Activated naive CD4-positive, alpha-beta T cell treated with anti-CD3 and anti-CD28 coated beads, Interleukin-2, amount 10 ng/mL, durations not matched to agents 7 days and 5 days (primary cell): ENCODE measurements around the gene RESF1.

Experiments
- CTCF ChIA-PET: fragments of 350-600 bp; sonication (Branson Sonifier 250); formaldehyde crosslinking; loops from one replicate; lab custom pipeline; 2021; ENCODE audit warnings: antibody characterized with exemption; lab: Charles Lee
- DNase-seq: peaks from one replicate; pipeline ENCODE4 v3.0.0-alpha.2; 2020
- H3K27ac Mint-ChIP-seq: one replicate; pipeline ENCODE4 v1.8.0; 2021; ENCODE audit warnings: mild to moderate bottlenecking, moderate library complexity, mixed read lengths
- H3K27me3 Mint-ChIP-seq: one replicate; pipeline ENCODE4 v1.8.0; 2021; ENCODE audit warnings: mild to moderate bottlenecking, mixed read lengths
- H3K36me3 Mint-ChIP-seq: one replicate; pipeline ENCODE4 v1.8.0; 2021; ENCODE audit warnings: mixed read lengths
- H3K4me1 Mint-ChIP-seq: one replicate; pipeline ENCODE4 v1.8.0; 2021; ENCODE audit warnings: mixed read lengths
- H3K4me3 Mint-ChIP-seq: one replicate; pipeline ENCODE4 v1.8.0; 2021; ENCODE audit warnings: mild to moderate bottlenecking, moderate library complexity, mixed read lengths
- H3K9me3 Mint-ChIP-seq: one replicate; pipeline ENCODE4 v1.8.0; 2021; ENCODE audit warnings: mixed read lengths

Gene RESF1

DNA sequence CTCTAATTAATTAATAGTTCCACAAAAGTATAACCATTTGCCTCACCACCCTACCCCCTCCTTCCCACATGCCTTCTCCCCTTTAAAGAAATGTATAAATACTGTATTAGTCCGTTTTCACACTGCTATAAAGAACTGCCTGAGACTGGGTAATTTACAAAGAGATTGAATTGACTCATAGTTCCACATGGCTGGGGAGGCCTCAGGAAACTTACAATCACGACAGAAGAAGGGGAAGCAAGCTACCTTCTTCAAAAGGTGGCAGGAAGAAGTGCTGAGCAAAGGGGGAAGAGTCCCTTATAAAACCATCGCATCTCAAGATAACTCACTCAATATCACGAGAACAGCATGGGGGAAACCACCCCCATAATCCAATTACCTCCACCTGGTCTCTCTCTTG is 8.2 kb upstream of the RESF1 start:
- CTCF ChIA-PET: no interaction called here
- DNase-seq: no peak
- Mint-ChIP-seq H3K27me3 (no peaks in the 10 kb centered on the region), H3K36me3 (peaks cover 36% of the 10 kb centered on the region), H3K9me3 (peaks cover 49% of the 10 kb centered on the region), H3K4me3 (no peak overlapping the region), H3K4me1 (peaks cover 16% of the 10 kb centered on the region), H3K27ac (peak overlapping the region; percentile 49)

- Mint-ChIP-seq H3K4me3 (no peak overlapping the region), H3K9me3 (peaks cover 52% of the 10 kb centered on the region), H3K27me3 (no peaks in the 10 kb centered on the region), H3K27ac (no peak overlapping the region), H3K4me1 (peaks cover 22% of the 10 kb centered on the region), H3K36me3 (peaks cover 41% of the 10 kb centered on the region)
- no peak for DNase-seq
- CTCF ChIA-PET: no interaction called here
Measured at GRCh38 chr12:31951939-31952338, 7.3 kb upstream of the RESF1 start.

DNA sequence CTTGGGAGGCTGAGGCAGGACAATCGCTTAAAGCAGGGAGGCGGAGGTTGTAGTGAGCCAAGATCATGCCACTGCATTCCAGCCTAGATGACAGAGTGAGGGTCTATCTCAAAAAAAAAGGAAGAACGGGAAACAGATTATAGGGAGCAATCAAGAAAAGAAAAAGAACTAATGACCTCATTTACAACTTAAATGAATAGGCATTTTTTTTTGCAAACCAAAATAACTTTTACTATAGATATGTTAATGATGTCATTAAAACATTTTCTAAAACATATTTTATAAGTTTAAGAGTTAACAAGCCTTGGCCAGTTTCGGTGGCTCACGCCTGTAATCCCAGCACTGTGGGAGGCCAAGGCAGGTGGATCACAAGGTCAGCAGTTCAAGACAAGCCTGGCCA is 6.8 kb upstream of the RESF1 start:
- H3K27ac Mint-ChIP-seq: no peak overlapping the region
- H3K4me1 Mint-ChIP-seq: peaks cover 26% of the 10 kb centered on the region
- H3K36me3 Mint-ChIP-seq: peaks cover 41% of the 10 kb centered on the region

GRCh38 chr12:31954925-31955858 is 4.0 kb upstream of the RESF1 start:
- CTCF ChIA-PET: no interaction called here
- no peak for DNase-seq
- peaks cover 34% of the 10 kb centered on the region for H3K9me3 Mint-ChIP-seq
- H3K36me3 Mint-ChIP-seq: peaks cover 35% of the 10 kb centered on the region
- H3K4me3 Mint-ChIP-seq: no peak overlapping the region
- peak overlapping the region; percentile 52 for H3K27ac Mint-ChIP-seq
- H3K27me3 Mint-ChIP-seq: no peaks in the 10 kb centered on the region
- H3K4me1 Mint-ChIP-seq: peaks cover 39% of the 10 kb centered on the region

More for the DNA sequence above, 6.8 kb upstream of the RESF1 start:
- peaks cover 52% of the 10 kb centered on the region for H3K9me3 Mint-ChIP-seq
- no peak for DNase-seq
- CTCF ChIA-PET: no interaction called here
- no peak overlapping the region for H3K4me3 Mint-ChIP-seq
- H3K27me3 Mint-ChIP-seq: no peaks in the 10 kb centered on the region

GRCh38 chr12:31958569-31959160 is 550 bp upstream of the RESF1 start:
- H3K4me1 Mint-ChIP-seq: peaks cover 61% of the 10 kb centered on the region
- peak overlapping the region; percentile 88 for H3K4me3 Mint-ChIP-seq
- H3K36me3 Mint-ChIP-seq: peaks cover 59% of the 10 kb centered on the region
- H3K27me3 Mint-ChIP-seq: no peaks in the 10 kb centered on the region
- DNase-seq: no peak
- peaks cover 22% of the 10 kb centered on the region for H3K9me3 Mint-ChIP-seq
- H3K27ac Mint-ChIP-seq: peak overlapping the region; percentile 97
- CTCF ChIA-PET: interaction anchor here (1.6 kb wide), 1 partner anchor 62 kb away, joined by 6 read pairs; no protein-coding TSS in a partner anchor

DNA sequence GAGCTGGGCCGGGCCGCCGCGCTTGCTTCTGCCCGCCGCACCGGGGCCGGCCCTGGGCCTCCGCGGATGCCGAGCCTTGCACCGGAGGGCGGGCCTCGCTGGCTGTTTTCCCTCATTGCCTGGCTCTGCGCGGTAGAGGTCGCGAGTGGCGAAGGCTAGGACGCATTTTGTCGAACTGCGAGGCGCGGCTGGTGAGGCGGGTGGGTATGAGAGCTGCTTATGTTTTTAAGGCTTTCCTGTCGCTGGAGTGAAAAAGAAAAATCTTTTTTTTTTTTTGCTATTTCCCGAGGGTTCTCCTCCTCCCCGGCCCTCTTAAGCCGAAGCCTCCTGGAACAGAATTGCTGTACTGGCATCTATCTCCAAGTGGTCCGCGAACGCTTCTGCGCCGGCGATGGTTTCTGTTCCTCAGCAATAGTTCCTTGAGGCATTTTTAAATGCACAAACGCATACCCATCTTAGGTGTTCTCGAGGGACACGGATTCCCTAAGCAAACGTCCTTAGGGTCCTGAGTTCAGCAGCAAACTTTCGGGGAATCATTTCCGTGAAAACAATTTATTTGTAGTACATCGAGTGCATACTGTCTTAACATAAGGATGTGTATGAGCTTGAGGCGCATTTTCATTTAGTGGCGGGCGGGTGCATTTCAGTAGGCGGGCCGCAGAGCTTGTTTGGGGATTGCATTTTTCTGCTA is 631 bp downstream of the RESF1 start:
- peak overlapping the region; percentile 99 for H3K27ac Mint-ChIP-seq
- CTCF ChIA-PET: interaction anchor here (1.0 to 1.6 kb wide), 3 partner anchors 63 to 341 kb away, joined by 4 to 6 read pairs (median 5); no protein-coding TSS in a partner anchor
- peaks cover 68% of the 10 kb centered on the region for H3K36me3 Mint-ChIP-seq
- H3K4me3 Mint-ChIP-seq: peak overlapping the region; percentile 96
- H3K4me1 Mint-ChIP-seq: peaks cover 70% of the 10 kb centered on the region
- peaks cover 32% of the 10 kb centered on the region for H3K9me3 Mint-ChIP-seq
- DNase-seq: peak; percentile 82
- no peaks in the 10 kb centered on the region for H3K27me3 Mint-ChIP-seq

DNA sequence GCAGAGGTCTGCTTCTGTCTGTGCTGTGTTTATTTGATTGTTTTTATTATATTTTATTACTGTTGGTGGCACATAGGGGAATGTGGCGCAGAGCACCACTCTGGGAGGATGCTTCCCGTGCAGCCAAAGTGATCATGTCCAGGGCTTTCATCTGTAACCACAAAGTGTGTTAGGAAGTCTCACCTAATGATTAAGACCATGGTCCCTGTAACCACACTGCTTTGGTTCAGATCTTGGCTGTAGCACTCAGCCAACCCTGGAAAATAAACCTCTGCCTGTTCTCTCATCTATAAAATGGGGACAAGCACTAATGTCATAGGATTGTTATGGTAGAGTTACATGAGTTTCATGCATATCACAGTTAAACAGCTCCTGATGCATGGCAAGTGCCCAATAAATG is 1.9 kb downstream of the RESF1 start:
- Mint-ChIP-seq H3K36me3 (peaks cover 74% of the 10 kb centered on the region), H3K27me3 (no peaks in the 10 kb centered on the region), H3K9me3 (peaks cover 29% of the 10 kb centered on the region), H3K27ac (peak overlapping the region; percentile 99), H3K4me1 (peaks cover 73% of the 10 kb centered on the region), H3K4me3 (peak overlapping the region; percentile 96)
- no peak for DNase-seq
- CTCF ChIA-PET: interaction anchor here (0.8 to 1.2 kb wide), 3 partner anchors 65 to 351 kb away, joined by 4 to 6 read pairs (median 5); no protein-coding TSS in a partner anchor

DNA sequence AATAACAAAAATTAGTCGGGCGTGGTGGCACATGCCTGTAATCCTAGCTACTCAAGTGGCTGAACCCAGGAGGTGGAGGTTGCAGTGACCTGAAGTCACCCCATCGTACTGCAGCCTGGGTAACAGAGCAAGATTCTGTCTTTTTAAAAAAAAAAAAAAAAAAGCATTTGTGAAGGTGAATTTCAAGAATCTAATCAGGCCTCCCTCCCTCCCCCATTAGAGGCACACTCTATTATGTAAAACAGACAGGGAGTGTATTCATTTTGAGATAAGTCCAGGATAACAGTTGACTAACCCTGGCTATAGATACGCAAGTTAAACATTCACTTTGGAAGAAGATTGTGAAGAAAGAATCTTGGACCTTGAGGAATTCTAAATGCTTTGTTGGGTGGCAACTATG is 2.9 kb downstream of the RESF1 start:
- peaks cover 79% of the 10 kb centered on the region for H3K36me3 Mint-ChIP-seq

GRCh38 chr12:31964280-31964679 is 5.1 kb downstream of the RESF1 start:
- Mint-ChIP-seq H3K36me3 (peaks cover 88% of the 10 kb centered on the region), H3K27me3 (no peaks in the 10 kb centered on the region), H3K9me3 (peaks cover 32% of the 10 kb centered on the region), H3K27ac (peak overlapping the region; percentile 56), H3K4me3 (peak overlapping the region; percentile 35), H3K4me1 (peaks cover 76% of the 10 kb centered on the region)
- CTCF ChIA-PET: interaction anchor here (1.3 kb wide), 1 partner anchor 11 kb away, joined by 3 read pairs; no protein-coding TSS in a partner anchor
- DNase-seq: no peak

More for the DNA sequence above, 2.9 kb downstream of the RESF1 start:
- H3K27me3 Mint-ChIP-seq: no peaks in the 10 kb centered on the region
- peaks cover 76% of the 10 kb centered on the region for H3K4me1 Mint-ChIP-seq
- peaks cover 29% of the 10 kb centered on the region for H3K9me3 Mint-ChIP-seq
- peak overlapping the region; percentile 99 for H3K27ac Mint-ChIP-seq
- H3K4me3 Mint-ChIP-seq: peak overlapping the region; percentile 96
- DNase-seq: no peak
- CTCF ChIA-PET: interaction anchor here (0.7 kb wide), 1 partner anchor 233 kb away, joined by 3 read pairs; the partner anchor contains the start of gene AMN1

DNA sequence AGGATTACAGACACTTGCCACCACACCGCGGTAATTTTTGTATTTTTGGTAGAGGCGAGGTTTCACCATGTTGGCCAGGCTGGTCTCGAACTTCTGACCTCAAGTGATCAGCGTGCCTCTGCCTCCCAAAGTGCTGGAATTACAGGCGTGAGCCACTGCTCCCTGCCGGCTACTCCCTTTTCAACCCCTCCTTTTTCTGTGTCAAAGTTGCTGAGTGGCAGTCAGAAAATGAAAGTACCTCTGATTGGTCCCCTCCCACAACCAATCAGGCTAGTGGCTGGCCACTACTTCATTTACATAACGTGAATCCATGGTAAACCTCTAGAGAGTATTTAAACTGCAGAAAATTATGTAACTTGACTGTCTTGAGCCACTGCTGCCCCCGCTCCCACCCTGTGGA is 5.9 kb downstream of the RESF1 start:
- H3K9me3 Mint-ChIP-seq: peaks cover 32% of the 10 kb centered on the region
- H3K27ac Mint-ChIP-seq: peak overlapping the region; percentile 85
- CTCF ChIA-PET: interaction anchor here (0.7 to 1.3 kb wide), 2 partner anchors 10 to 103 kb away, joined by 3 to 4 read pairs; no protein-coding TSS in a partner anchor
- peak; percentile 26 for DNase-seq
- H3K4me3 Mint-ChIP-seq: peak overlapping the region; percentile 35
- peaks cover 80% of the 10 kb centered on the region for H3K4me1 Mint-ChIP-seq
- H3K36me3 Mint-ChIP-seq: peaks cover 93% of the 10 kb centered on the region
- H3K27me3 Mint-ChIP-seq: no peaks in the 10 kb centered on the region

DNA sequence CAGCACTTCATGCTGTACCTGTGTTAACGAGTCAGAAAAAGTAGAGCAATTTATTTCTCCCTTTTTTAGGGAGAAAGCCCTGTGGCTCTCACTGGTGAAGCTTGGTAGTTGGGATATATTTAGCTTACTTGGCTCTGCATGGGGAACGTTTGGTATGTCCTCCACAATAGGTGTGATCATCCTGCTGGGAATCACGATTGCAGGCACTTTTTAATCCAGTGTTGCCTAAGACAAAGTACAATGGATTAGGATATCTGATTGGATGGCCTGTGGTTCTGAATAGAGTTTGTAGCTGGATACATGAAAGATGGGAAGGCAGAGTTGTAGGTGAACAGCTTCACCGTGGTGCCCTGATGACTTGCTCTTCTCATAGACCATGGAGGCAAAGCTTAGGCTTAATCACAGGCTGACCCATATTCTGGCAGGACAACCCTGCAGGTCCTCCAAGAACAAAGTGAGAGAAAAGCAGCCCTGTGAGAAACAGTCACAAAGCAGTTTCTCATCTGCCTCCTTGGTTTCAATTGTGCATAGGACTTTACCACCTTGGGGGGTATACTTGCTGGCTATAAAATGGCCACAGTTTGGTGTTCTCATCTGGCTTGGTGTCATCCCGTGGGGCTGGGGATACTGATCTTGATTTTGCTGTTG is 7.5 kb downstream of the RESF1 start:
- CTCF ChIA-PET: interaction anchor here (0.9 to 1.5 kb wide), 2 partner anchors 93 to 284 kb away, joined by 3 to 4 read pairs; no protein-coding TSS in a partner anchor
- Mint-ChIP-seq H3K27ac (peak overlapping the region; percentile 85), H3K27me3 (no peaks in the 10 kb centered on the region)

DNA sequence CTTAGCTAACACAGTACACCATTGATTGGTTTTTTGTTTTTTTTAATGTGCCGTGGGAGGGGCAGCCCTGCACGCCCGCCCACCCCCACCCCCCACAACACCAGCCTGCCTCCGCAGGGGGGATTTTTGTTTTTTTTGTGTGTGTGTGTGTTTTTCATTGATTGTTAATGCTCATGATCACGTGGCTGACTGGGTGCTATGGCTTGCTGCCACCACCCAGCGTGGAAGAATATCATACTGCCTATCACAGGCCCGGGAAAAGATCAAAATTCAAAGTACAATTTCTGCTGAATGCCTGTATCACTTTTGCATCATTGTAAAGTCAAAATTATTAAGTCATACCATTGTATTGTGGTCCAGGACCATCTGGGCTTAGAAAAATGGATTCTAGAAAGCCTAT is 8.3 kb downstream of the RESF1 start:
- H3K36me3 Mint-ChIP-seq: peaks cover 92% of the 10 kb centered on the region
- H3K27me3 Mint-ChIP-seq: no peaks in the 10 kb centered on the region
- H3K27ac Mint-ChIP-seq: peak overlapping the region; percentile 81
- CTCF ChIA-PET: no interaction called here
- H3K4me1 Mint-ChIP-seq: peaks cover 72% of the 10 kb centered on the region
- peaks cover 50% of the 10 kb centered on the region for H3K9me3 Mint-ChIP-seq
- DNase-seq: no peak
- peak overlapping the region; percentile 50 for H3K4me3 Mint-ChIP-seq

More for the DNA sequence above, 7.5 kb downstream of the RESF1 start:
- H3K9me3 Mint-ChIP-seq: peaks cover 47% of the 10 kb centered on the region
- no peak for DNase-seq
- peaks cover 93% of the 10 kb centered on the region for H3K36me3 Mint-ChIP-seq
- H3K4me3 Mint-ChIP-seq: peak overlapping the region; percentile 43
- H3K4me1 Mint-ChIP-seq: peaks cover 79% of the 10 kb centered on the region

- Mint-ChIP-seq H3K36me3 (peaks cover 93% of the 10 kb centered on the region), H3K4me1 (peaks cover 46% of the 10 kb centered on the region), H3K27me3 (no peaks in the 10 kb centered on the region), H3K27ac (no peak overlapping the region), H3K4me3 (no peak overlapping the region), H3K9me3 (peaks cover 55% of the 10 kb centered on the region)
- no peak for DNase-seq
- CTCF ChIA-PET: no interaction called here
Measured at GRCh38 chr12:31970199-31970598, 11.0 kb downstream of the RESF1 start.
